HEK293 (cell line): ENCODE data around the gene WBP1.
A peak's percentile ranks its signal among the peaks of the same experiment; 100 is the strongest.

Experiments used
- CTCF ChIA-PET: fragments of 350-600 bp; formaldehyde crosslinking; extraction: SDS; loops from one replicate; lab custom pipeline; 2021; ENCODE audit warnings: antibody characterized with exemption; lab: Yijun Ruan, JAX
- POLR2A ChIA-PET: fragments of 300-600 bp; formaldehyde crosslinking; extraction: SDS; loops from one replicate; lab custom pipeline; 2020; ENCODE audit warnings: antibody characterized with exemption, inconsistent platforms; lab: Yijun Ruan, JAX
- H3K27ac ChIP-seq: fragments of 200-500 bp; sonication (Bioruptor generic); 2 replicates; pipeline ENCODE4 v1.5.1; 2014; ENCODE audit warnings: low read depth, low read length, control low read depth, inconsistent platforms; ENCODE audit errors: extremely low read depth
- H3K36me3 ChIP-seq, 2 experiments: fragments of 200-500 bp in 1 of 2; sonication (Bioruptor generic) in 1 of 2; 1 replicate in 1 of 2; 2 replicates in 1 of 2; pipeline ENCODE4 v1.5.1; 2014 to 2017; ENCODE audit warnings: inconsistent platforms in 2 of 2, low read length in 2 of 2; ENCODE audit not compliant: control insufficient read depth in 2 of 2, insufficient read depth in 1 of 2
- H3K4me1 ChIP-seq: fragments of 200-500 bp; sonication (Bioruptor generic); 2 replicates; pipeline ENCODE4 v1.5.1; 2014; ENCODE audit warnings: mild to moderate bottlenecking, low read length, inconsistent platforms; ENCODE audit not compliant: control insufficient read depth, insufficient read depth
- H3K4me3 ChIP-seq: 2 replicates; pipeline ENCODE4 v1.5.1; 2011; ENCODE audit warnings: low read depth, mild to moderate bottlenecking, control low read depth, low read length, moderate library complexity
- H3K9me3 ChIP-seq: fragments of 200-500 bp; sonication (Bioruptor generic); 2 replicates; pipeline ENCODE4 v1.5.1; 2014; ENCODE audit warnings: low read depth, low read length, inconsistent platforms; ENCODE audit not compliant: control insufficient read depth, insufficient read depth
- GLIS2 ChIP-seq: fragments of 450-650 bp; formaldehyde crosslinking; IDR thresholded peaks from 2 replicates; pipeline ENCODE4 v1.5.1; 2016; ENCODE audit warnings: missing biosample characterization, missing genetic modification characterization
- SCRT2 ChIP-seq: fragments of 450-650 bp; formaldehyde crosslinking; IDR thresholded peaks from 2 replicates; pipeline ENCODE4 v1.5.1; 2016; ENCODE audit warnings: missing biosample characterization, missing genetic modification characterization
- ZNF140 ChIP-seq: fragments of 450-650 bp; formaldehyde crosslinking; IDR thresholded peaks from 2 replicates; pipeline ENCODE4 v1.5.1; 2016; ENCODE audit warnings: missing biosample characterization, missing genetic modification characterization
- ZNF184 ChIP-seq: fragments of 450-650 bp; IDR thresholded peaks from 2 replicates; pipeline ENCODE4 v1.5.1; 2018; ENCODE audit warnings: missing biosample characterization, mild to moderate bottlenecking, missing genetic modification characterization
- ZNF223 ChIP-seq: fragments of 450-650 bp; formaldehyde crosslinking; IDR thresholded peaks from 2 replicates; pipeline ENCODE4 v1.5.1; 2016; ENCODE audit warnings: missing biosample characterization, missing genetic modification characterization
- ZNF311 ChIP-seq: fragments of 450-650 bp; formaldehyde crosslinking; IDR thresholded peaks from 2 replicates; pipeline ENCODE4 v1.5.1; 2017; ENCODE audit warnings: missing biosample characterization, missing genetic modification characterization, borderline replicate concordance
- ZNF530 ChIP-seq: fragments of 450-650 bp; formaldehyde crosslinking; IDR thresholded peaks from 2 replicates; pipeline ENCODE4 v1.5.1; 2016; ENCODE audit warnings: low read depth, missing biosample characterization, missing genetic modification characterization
- ZNF571 ChIP-seq: fragments of 450-650 bp; formaldehyde crosslinking; IDR thresholded peaks from 2 replicates; pipeline ENCODE4 v1.5.0; 2017; ENCODE audit warnings: missing biosample characterization, missing genetic modification characterization
- ZNF585B ChIP-seq: fragments of 450-650 bp; formaldehyde crosslinking; IDR thresholded peaks from 2 replicates; pipeline ENCODE4 v1.5.1; 2016; ENCODE audit warnings: missing biosample characterization, missing genetic modification characterization
- ZNF626 ChIP-seq: fragments of 450-650 bp; sonication (Bioruptor Pico); formaldehyde crosslinking; IDR thresholded peaks from 2 replicates; pipeline ENCODE4 v1.5.1; 2018; ENCODE audit warnings: missing biosample characterization, missing genetic modification characterization, inconsistent platforms
- ZNF677 ChIP-seq: fragments of 450-650 bp; IDR thresholded peaks from 2 replicates; pipeline ENCODE4 v1.5.0; 2018; ENCODE audit warnings: missing biosample characterization, mild to moderate bottlenecking, missing genetic modification characterization, moderate library complexity
- ZNF768 ChIP-seq: fragments of 450-650 bp; formaldehyde crosslinking; IDR thresholded peaks from 2 replicates; pipeline ENCODE4 v1.5.1; 2018; ENCODE audit warnings: missing biosample characterization, mild to moderate bottlenecking, missing genetic modification characterization
- TF ChIP-seq, protein P1 (sequence below): fragments of 450-650 bp; formaldehyde crosslinking; IDR thresholded peaks from 2 replicates; pipeline ENCODE4 v1.5.1; 2016; ENCODE audit warnings: missing biosample characterization, missing genetic modification characterization
- TF ChIP-seq, protein P2 (sequence below): fragments of 450-650 bp; formaldehyde crosslinking; conservative IDR thresholded peaks from 2 replicates; pipeline ENCODE4 v1.5.1; 2016; ENCODE audit warnings: low read depth, missing biosample characterization, missing genetic modification characterization
- TF ChIP-seq, protein P3 (sequence below): sonication (generic); formaldehyde crosslinking; IDR thresholded peaks from 2 replicates; pipeline ENCODE4 v1.8.1; 2022; ENCODE audit warnings: mild to moderate bottlenecking, moderate library complexity, missing genetic modification reagents

Gene WBP1

DNA sequence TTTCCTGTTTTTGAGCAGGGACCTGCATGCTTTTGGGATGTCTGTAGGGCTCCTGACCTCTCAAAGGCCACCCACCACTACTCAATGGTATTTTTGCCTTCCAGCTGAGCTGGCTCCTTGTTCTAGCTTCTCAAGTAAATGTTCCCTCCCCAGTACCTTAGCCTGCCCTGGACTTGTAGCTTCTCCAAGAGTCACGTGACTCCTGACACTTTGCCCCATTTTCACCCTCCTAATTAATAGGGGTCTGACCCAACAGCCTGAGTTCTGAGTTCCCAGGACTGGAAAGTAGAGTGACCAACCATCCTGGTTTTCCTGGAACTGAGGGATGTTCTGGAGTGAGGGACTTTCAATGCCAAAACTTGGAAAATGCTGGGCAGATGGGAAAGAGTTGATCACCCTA lies 37.2 kb downstream of the WBP1 start (continued):
- TF ChIP-seq ZNF585B (tag by site-specific recombination) (no peak), ZNF768 (tag by site-specific recombination) (no peak), ZNF140 (tag by site-specific recombination) (no peak), GLIS2 (tag by site-specific recombination) (no peak)
- TF ChIP-seq, protein P1, sequence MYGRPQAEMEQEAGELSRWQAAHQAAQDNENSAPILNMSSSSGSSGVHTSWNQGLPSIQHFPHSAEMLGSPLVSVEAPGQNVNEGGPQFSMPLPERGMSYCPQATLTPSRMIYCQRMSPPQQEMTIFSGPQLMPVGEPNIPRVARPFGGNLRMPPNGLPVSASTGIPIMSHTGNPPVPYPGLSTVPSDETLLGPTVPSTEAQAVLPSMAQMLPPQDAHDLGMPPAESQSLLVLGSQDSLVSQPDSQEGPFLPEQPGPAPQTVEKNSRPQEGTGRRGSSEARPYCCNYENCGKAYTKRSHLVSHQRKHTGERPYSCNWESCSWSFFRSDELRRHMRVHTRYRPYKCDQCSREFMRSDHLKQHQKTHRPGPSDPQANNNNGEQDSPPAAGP, result no peak

DNA sequence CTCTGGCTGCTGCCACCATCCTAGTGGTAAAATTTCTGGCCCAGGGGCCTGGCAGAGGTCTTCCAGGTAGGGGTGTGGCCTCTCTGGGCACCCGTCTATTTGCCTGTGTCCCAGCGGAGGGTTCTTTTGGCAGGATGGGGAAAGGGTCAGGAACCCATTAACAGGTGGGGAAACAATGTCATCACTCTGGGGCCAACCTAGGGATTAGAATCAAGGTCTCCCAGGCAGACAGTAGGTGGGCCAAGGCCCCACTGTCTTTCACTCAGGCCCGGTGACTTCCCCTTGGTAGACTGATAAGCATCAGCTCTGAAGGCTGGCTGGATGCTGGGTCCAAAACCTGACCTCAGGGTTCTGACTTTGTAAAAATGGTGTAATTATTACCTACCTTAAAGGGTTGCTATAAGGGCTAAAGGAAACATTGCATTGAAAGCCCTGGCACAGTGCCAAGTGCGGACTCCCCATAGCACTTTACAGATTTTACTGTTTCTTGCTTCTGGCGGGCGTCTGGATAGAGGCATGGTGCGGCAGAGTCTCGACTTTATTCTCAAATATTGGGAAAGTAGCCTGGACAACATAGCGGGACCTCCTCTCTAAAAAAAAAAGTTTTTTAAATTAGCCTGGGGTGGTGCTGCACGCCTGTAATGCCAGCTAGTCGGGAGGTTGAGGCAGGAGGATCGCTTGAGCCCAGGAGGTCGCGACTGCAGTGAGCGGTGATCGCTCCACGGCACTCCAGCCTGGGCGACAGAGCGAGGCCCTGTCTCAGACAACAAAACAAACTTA lies 38.9 kb downstream of the WBP1 start:
- H3K4me3 ChIP-seq, result no peak overlapping the region
- no peak overlapping the region for H3K27ac ChIP-seq
- CTCF ChIA-PET, result interaction anchor here (1.1 kb wide), 1 partner anchor 35 kb away, joined by 3 read pairs; no protein-coding TSS in a partner anchor
- TF ChIP-seq, protein P2, sequence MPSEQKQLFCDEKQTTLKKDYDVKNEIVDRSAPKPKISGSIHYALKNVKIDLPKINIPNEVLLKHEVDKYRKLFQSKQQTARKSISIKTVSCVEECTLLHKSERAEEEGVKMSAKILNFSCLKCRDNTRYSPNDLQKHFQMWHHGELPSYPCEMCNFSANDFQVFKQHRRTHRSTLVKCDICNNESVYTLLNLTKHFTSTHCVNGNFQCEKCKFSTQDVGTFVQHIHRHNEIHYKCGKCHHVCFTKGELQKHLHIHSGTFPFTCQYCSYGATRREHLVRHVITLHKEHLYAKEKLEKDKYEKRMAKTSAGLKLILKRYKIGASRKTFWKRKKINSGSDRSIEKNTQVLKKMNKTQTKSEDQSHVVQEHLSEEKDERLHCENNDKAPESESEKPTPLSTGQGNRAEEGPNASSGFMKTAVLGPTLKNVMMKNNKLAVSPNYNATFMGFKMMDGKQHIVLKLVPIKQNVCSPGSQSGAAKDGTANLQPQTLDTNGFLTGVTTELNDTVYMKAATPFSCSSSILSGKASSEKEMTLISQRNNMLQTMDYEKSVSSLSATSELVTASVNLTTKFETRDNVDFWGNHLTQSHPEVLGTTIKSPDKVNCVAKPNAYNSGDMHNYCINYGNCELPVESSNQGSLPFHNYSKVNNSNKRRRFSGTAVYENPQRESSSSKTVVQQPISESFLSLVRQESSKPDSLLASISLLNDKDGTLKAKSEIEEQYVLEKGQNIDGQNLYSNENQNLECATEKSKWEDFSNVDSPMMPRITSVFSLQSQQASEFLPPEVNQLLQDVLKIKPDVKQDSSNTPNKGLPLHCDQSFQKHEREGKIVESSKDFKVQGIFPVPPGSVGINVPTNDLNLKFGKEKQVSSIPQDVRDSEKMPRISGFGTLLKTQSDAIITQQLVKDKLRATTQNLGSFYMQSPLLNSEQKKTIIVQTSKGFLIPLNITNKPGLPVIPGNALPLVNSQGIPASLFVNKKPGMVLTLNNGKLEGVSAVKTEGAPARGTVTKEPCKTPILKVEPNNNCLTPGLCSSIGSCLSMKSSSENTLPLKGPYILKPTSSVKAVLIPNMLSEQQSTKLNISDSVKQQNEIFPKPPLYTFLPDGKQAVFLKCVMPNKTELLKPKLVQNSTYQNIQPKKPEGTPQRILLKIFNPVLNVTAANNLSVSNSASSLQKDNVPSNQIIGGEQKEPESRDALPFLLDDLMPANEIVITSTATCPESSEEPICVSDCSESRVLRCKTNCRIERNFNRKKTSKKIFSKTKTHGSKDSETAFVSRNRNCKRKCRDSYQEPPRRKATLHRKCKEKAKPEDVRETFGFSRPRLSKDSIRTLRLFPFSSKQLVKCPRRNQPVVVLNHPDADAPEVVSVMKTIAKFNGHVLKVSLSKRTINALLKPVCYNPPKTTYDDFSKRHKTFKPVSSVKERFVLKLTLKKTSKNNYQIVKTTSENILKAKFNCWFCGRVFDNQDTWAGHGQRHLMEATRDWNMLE (tag by site-specific recombination), result no peak
- 0 out of 2 replicates have a peak, but pooled peaks have one; percentile 19 for TF ChIP-seq ZNF184 (tag by site-specific recombination)
- no peaks in the 10 kb centered on the region for H3K9me3 ChIP-seq
- POLR2A ChIA-PET, result no interaction called here
- no peaks in the 10 kb centered on the region for H3K4me1 ChIP-seq
- H3K36me3 ChIP-seq, result peaks cover 0 to 23% of the 10 kb centered on the region in 2 experiments; a peak in 1 of 3 replicates

DNA sequence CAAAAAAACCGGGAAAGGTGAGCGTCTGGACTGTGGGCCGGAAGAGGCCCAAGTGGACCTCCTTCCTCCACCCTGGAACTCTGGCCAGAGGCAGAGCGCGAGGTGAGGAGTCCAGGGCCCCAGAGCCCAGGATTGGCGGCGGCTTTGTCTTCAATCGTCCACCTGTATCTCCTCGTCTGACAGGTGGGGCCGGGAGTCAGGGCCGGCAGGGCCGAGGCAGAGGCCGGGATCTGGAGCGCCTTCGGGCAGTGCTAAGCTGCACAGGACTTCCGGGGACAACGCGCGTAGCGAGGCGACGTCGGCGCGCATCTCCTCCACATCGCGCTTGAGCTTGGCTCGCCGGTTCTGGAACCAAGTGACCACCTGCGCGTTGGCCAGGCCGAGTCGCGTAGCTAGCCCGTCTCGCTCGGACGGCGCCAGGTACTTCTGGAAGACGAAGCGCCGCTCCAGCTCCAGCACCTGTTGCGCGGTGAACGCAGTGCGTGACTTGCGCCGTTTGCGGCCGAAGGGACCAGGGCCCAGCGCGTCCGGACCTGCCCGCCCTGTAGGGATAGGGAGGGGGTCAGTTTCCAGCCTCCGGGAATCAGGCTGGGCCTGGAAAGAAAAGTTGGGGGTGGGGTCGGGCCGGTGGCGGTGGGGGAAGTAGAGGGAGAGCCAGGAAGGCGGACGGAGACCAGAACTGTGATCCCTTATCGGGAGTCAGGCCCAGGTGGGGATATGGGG lies 39.7 kb downstream of the WBP1 start:
- Histone ChIP-seq H3K27ac (no peak overlapping the region), H3K9me3 (no peaks in the 10 kb centered on the region), H3K4me1 (no peaks in the 10 kb centered on the region), H3K4me3 (no peak overlapping the region), H3K36me3 (peaks cover 0 to 16% of the 10 kb centered on the region in 2 experiments; a peak in 1 of 3 replicates)
- ChIA-PET CTCF (interaction anchor here (1.1 kb wide), 1 partner anchor 34 kb away, joined by 3 read pairs; no protein-coding TSS in a partner anchor), POLR2A (no interaction called here)
- TF ChIP-seq SCRT2 (tag by site-specific recombination) (peak; percentile 84), ZNF311 (no peak), ZNF223 (tag by site-specific recombination) (no peak)

DNA sequence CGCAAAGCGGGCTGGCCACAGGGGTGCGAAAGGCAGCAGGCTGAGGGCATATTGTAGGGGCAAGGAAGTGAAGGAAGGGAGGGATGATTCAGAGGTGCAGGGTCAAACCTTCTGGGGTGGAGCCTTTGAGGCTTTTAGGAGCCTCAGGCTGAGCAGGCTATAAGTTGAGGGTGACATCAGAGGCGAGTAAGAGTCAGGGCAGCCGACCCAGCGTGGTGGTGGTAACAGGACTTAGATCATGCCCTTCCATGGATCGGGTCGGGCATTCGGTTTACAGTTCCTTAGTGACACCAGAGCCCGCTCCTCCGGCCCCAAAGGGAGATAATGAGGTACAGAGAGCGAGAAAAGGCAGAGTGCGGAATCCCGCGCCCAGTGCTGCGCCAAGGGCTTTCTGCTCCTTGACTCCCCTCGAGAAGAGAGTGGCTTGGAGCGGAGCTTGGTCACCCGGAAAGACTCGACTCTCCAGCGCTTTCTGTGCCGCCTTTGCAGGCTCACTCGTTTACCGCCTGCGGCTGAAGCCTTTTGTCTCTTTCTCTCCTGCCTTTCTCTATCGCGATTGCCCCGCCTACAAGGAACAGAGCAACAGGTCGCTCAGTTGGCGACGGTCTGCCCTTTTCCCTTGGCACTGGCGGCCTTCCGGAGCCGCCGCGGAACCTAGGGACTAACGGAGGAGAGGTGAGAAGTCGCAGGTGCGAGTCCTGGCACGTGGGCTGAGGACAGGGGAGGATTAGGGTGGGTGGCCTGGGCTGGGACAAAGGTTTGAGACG lies 40.4 kb downstream of the WBP1 start:
- Histone ChIP-seq H3K4me1 (no peaks in the 10 kb centered on the region), H3K27ac (no peak overlapping the region), H3K4me3 (no peak overlapping the region), H3K9me3 (no peaks in the 10 kb centered on the region), H3K36me3 (peaks cover 0 to 8% of the 10 kb centered on the region in 2 experiments; a peak in 1 of 3 replicates)
- CTCF ChIA-PET, result no interaction called here
- POLR2A ChIA-PET, result no interaction called here
- no peak for TF ChIP-seq ZNF677 (tag by site-specific recombination)
- TF ChIP-seq SCRT2 (tag by site-specific recombination), result peak; percentile 87
- TF ChIP-seq, protein P3, sequence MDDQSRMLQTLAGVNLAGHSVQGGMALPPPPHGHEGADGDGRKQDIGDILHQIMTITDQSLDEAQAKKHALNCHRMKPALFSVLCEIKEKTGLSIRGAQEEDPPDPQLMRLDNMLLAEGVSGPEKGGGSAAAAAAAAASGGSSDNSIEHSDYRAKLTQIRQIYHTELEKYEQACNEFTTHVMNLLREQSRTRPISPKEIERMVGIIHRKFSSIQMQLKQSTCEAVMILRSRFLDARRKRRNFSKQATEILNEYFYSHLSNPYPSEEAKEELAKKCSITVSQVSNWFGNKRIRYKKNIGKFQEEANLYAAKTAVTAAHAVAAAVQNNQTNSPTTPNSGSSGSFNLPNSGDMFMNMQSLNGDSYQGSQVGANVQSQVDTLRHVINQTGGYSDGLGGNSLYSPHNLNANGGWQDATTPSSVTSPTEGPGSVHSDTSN (CRISPR knock-in tag), result no peak
- no peak for TF ChIP-seq ZNF626
- TF ChIP-seq ZNF571, result no peak
- TF ChIP-seq ZNF530 (tag by site-specific recombination), result no peak
